Measurements from ENCODE around the gene NEGR1. TPM values are rescaled to one million over a fixed set of nuclear protein-coding genes. Genes with fewer than 3 reads are reported as not detected.

The NEGR1 gene
- total and polyA plus RNA-seq, 4 donors = 0.86 to 7.3 (median 2.5) TPM

DNA sequence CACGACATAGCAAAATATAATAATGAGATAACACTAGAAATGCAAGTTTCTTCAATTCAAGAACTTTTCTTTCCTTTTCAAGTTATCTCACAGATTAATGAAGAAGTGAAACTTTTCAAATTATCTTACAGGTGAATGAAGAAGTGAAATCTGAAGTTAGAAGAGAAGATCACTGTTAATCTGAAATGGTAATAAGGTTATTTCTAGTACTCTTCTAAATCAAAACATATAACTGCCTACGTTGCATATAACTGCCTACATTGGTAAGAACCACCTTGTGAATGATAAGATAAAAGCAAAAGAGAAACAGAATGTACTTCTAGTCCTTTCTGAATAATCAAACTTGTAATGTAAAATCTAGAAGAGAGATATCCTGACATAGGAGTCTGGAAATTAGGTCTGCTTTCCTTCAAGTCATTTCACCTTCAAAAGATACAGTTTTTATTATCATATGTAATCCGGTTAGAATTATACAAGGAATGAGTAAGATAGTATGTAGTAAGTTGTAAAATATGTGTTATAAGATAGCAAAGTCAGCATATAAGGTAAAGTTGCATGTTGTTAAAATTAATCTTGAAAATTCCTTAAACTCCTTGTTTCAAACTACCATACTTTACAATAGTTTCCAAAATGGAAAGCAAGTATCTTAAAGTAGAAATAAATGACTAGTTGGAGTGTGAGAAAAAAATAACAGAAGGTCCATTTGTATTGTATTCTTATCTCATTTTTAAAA lies 679.1 kb downstream of the NEGR1 start:
- TF ChIP-seq, protein P1, sequence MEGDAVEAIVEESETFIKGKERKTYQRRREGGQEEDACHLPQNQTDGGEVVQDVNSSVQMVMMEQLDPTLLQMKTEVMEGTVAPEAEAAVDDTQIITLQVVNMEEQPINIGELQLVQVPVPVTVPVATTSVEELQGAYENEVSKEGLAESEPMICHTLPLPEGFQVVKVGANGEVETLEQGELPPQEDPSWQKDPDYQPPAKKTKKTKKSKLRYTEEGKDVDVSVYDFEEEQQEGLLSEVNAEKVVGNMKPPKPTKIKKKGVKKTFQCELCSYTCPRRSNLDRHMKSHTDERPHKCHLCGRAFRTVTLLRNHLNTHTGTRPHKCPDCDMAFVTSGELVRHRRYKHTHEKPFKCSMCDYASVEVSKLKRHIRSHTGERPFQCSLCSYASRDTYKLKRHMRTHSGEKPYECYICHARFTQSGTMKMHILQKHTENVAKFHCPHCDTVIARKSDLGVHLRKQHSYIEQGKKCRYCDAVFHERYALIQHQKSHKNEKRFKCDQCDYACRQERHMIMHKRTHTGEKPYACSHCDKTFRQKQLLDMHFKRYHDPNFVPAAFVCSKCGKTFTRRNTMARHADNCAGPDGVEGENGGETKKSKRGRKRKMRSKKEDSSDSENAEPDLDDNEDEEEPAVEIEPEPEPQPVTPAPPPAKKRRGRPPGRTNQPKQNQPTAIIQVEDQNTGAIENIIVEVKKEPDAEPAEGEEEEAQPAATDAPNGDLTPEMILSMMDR (IDR thresholded peaks at IDR 0.05; ENCODE audit: control extremely low read depth, extremely low read depth) = no peak
- ATAC-seq (ENCODE audit: insufficient read depth, low FRiP score) (no peak), DNase-seq (no peak)
- Histone ChIP-seq H3K4me1 (ENCODE audit: control insufficient read depth in 5 of 5, insufficient read depth in 5 of 5, low read length in 5 of 5) (no peaks in the 10 kb centered on the region), H3K36me3 (ENCODE audit: control insufficient read depth in 4 of 4, insufficient read depth in 4 of 4, low read length in 4 of 4) (no peaks in the 10 kb centered on the region), H3K9ac (ENCODE audit: insufficient read depth in 1 of 2, low read length in 2 of 2) (no peak overlapping the region), H3K27ac (ENCODE audit: low read depth in 1 of 2, low read length in 1 of 2) (no peak overlapping the region), H3K4me3 (no peak overlapping the region), H3K27me3 (ENCODE audit: control insufficient read depth in 3 of 3, insufficient read depth in 3 of 3, low read length in 2 of 3) (no peaks in the 10 kb centered on the region), H3K9me3 (ENCODE audit: control insufficient read depth in 4 of 4, insufficient read depth in 3 of 4, low read length in 3 of 4) (peaks cover 0 to 3% (median 1%) of the 10 kb centered on the region in 4 donors)
- 82 to 92% methylated on average over 3 of the region's 3 CpGs for WGBS, 2 donors

DNA sequence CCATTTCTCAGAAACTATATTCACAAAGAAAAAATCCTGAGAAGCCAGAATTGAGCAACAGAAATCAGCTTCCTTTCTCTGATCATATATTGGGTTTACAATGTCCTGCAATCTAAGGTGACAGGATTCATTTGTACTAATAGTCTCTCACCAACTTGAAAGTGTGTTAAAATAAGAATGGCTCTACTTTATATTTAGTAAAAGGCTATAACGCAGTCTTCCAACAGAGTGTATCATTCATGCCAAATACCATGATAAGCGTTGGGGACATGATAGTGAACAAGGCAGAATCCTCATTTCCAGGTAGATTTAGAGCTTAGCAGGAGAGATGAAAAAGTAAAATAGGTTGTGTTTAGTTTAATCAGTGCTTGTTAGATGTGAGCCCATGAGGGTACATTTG lies 682.3 kb downstream of the NEGR1 start:
- WGBS, 2 donors = 94 to 100% methylated on average over 2 of the region's 2 CpGs
- no peak overlapping the region for H3K4me3 ChIP-seq
- TF ChIP-seq, protein P1 (IDR thresholded peaks at IDR 0.05; ENCODE audit: control extremely low read depth, extremely low read depth) = no peak

DNA sequence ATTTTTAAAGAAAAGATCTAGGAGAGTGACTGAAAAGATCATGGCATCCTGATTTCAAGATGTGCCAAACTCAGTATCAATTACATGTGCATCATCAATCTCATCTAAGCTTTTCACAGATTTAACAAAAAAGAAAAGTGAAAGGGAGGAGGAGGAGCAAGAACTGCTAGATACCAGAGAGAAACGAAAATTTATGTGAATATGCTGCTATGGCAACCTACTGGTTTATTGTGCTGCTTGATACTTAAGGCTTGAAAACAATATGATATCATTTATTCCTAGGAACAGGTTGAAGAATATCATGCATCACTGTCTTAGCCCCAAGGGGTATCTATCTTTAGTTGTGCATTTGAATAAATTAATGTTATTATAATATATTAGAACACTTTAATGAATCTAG lies 683.0 kb downstream of the NEGR1 start:
- Histone ChIP-seq H3K9ac (ENCODE audit: insufficient read depth in 1 of 2, low read length in 2 of 2) (no peak overlapping the region), H3K27ac (ENCODE audit: low read depth in 1 of 2, low read length in 1 of 2) (no peak overlapping the region), H3K9me3 (ENCODE audit: control insufficient read depth in 4 of 4, insufficient read depth in 3 of 4, low read length in 3 of 4) (peaks cover 0 to 3% (median 0%) of the 10 kb centered on the region in 4 donors), H3K4me1 (ENCODE audit: control insufficient read depth in 5 of 5, insufficient read depth in 5 of 5, low read length in 5 of 5) (no peaks in the 10 kb centered on the region), H3K36me3 (ENCODE audit: control insufficient read depth in 4 of 4, insufficient read depth in 4 of 4, low read length in 4 of 4) (no peaks in the 10 kb centered on the region), H3K4me3 (no peak overlapping the region), H3K27me3 (ENCODE audit: control insufficient read depth in 3 of 3, insufficient read depth in 3 of 3, low read length in 2 of 3) (no peaks in the 10 kb centered on the region)
- TF ChIP-seq, protein P1 (IDR thresholded peaks at IDR 0.05; ENCODE audit: control extremely low read depth, extremely low read depth) = no peak
- WGBS, 2 donors = 43 to 45% methylated on average over 1 of the region's 1 CpG
- no peak for ATAC-seq (ENCODE audit: insufficient read depth, low FRiP score)
- no peak for DNase-seq

More for the DNA sequence above, 682.3 kb downstream of the NEGR1 start:
- Histone ChIP-seq H3K9ac (ENCODE audit: insufficient read depth in 1 of 2, low read length in 2 of 2) (no peak overlapping the region), H3K27ac (ENCODE audit: low read depth in 1 of 2, low read length in 1 of 2) (no peak overlapping the region), H3K36me3 (ENCODE audit: control insufficient read depth in 4 of 4, insufficient read depth in 4 of 4, low read length in 4 of 4) (no peaks in the 10 kb centered on the region), H3K27me3 (ENCODE audit: control insufficient read depth in 3 of 3, insufficient read depth in 3 of 3, low read length in 2 of 3) (no peaks in the 10 kb centered on the region), H3K4me1 (ENCODE audit: control insufficient read depth in 5 of 5, insufficient read depth in 5 of 5, low read length in 5 of 5) (no peaks in the 10 kb centered on the region), H3K9me3 (ENCODE audit: control insufficient read depth in 4 of 4, insufficient read depth in 3 of 4, low read length in 3 of 4) (peaks cover 0 to 3% (median 0%) of the 10 kb centered on the region in 4 donors)
- DNase-seq (no peak), ATAC-seq (ENCODE audit: insufficient read depth, low FRiP score) (no peak)

DNA sequence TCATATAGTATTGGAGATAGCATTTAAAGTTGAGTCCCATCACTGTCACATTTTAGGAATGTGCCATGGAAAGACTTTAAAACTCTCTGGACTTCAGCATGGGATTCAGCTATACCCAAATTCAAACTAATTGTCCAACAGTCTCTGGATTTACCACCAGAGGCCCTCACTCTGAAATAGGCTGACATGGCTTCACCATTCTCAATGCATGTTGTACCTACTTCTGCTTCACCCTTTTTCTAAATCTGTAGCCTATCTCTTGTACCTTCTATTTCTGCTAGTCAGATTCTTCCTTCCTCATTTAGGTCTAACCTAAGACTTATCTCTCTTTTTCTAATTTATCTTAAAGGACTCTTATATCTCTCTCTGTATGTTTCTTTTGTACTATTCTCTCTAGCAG lies 688.8 kb downstream of the NEGR1 start:
- TF ChIP-seq, protein P1 (IDR thresholded peaks at IDR 0.05; ENCODE audit: control extremely low read depth, extremely low read depth) = no peak
- no peak overlapping the region for H3K9ac ChIP-seq (ENCODE audit: insufficient read depth in 1 of 2, low read length in 2 of 2)
- H3K27me3 ChIP-seq (ENCODE audit: control insufficient read depth in 3 of 3, insufficient read depth in 3 of 3, low read length in 2 of 3) = no peaks in the 10 kb centered on the region
- no peaks in the 10 kb centered on the region for H3K9me3 ChIP-seq (ENCODE audit: control insufficient read depth in 4 of 4, insufficient read depth in 3 of 4, low read length in 3 of 4)
- H3K4me1 ChIP-seq (ENCODE audit: control insufficient read depth in 5 of 5, insufficient read depth in 5 of 5, low read length in 5 of 5) = no peaks in the 10 kb centered on the region
- DNase-seq = no peak
- H3K36me3 ChIP-seq (ENCODE audit: control insufficient read depth in 4 of 4, insufficient read depth in 4 of 4, low read length in 4 of 4) = no peaks in the 10 kb centered on the region
- no peak overlapping the region for H3K4me3 ChIP-seq
- ATAC-seq (ENCODE audit: insufficient read depth, low FRiP score) = no peak
- H3K27ac ChIP-seq (ENCODE audit: low read depth in 1 of 2, low read length in 1 of 2) = no peak overlapping the region

Data from lung (tissue), 12 donors.